Stimulated activated CD8-positive, alpha-beta memory T cell treated with anti-CD3 and anti-CD28 coated beads, Interleukin-7, amount 100 ng/mL, for 48 hours (primary cell): ENCODE measurements around the gene OR6A2.

Experiments used
- DNase-seq, 2 donors: peaks; one replicate each; pipeline ENCODE4 v3.0.0-alpha.2; 2020; ENCODE audit warnings: low read depth in 1 of 2; ENCODE audit errors: extremely low read depth in 1 of 2

Gene OR6A2

DNA sequence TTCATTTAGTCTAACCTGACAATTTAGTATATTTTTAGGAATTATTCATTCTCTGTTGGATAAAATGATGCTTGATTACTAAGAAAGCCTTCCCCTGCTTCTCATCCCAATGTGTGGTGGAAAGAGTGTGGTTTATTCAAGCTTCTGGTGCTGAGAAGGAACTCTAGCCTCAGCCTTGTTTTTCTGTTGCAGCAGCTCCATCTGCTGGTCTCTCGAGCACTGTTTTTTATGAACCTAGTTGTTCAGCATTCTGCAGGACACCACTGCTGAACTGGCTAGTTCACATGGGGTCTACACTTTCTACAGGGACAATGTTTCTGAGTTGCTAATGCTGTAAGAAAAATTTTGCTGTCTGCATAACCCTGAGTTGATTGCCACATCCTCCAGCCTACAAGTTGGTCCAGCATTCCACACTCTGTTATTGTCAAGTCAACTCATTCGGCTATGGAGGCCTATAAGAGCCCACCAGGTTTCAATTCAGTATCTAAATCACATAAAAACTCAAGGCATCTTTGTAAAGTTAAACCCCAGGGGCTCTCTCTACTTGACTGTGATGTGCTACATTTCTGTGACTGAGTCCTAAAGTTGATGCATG lies 42.0 kb downstream of the OR6A2 start:
- no peak for DNase-seq

DNA sequence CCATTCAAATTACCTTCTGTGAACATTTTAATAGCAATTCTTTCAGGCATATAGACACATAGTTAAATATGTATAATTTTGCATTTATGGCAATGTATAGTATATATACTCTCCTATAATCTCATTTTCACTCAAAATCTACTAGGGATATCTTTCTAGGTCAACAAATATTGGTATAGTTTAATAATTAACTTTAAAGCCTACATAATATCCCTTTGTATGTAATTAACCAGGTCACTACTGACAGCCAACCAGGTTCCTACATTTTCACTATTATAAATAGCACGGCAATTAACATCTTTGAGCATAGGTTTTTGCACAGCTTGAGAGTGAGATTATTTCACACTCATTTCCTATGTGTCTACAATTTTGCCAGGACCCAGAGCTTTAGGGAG lies 43.5 kb downstream of the OR6A2 start:
- no peak for DNase-seq

DNA sequence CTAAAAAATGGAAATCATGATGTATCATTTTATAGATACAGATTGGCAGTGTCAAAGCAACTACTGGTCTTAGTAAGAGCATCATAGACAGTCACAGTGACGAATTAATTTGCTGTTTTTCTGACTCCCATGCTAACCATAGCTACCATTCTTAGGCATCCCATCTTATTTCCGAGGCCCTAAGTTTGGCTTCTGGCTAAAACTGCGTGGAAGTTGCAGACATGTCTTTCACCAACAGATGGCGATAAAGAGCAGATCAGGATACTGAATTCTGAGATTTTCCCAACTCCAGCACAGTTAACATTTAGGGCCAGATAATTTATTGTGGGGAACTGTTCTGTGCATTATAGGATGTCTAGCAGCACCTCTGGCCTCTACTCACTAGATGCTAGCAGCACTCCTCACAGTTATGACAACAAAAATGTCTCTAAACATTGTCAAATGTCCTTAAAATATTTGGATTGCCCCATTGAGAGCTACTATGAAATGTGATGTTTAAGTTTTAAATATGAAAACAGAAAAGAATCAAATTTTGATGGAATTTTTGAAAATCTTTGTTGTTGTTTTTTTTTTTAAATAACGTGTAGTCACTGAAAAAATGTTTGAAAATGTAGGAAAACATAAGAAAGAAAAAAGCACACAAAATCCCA lies 44.1 kb downstream of the OR6A2 start:
- no peak for DNase-seq

DNA sequence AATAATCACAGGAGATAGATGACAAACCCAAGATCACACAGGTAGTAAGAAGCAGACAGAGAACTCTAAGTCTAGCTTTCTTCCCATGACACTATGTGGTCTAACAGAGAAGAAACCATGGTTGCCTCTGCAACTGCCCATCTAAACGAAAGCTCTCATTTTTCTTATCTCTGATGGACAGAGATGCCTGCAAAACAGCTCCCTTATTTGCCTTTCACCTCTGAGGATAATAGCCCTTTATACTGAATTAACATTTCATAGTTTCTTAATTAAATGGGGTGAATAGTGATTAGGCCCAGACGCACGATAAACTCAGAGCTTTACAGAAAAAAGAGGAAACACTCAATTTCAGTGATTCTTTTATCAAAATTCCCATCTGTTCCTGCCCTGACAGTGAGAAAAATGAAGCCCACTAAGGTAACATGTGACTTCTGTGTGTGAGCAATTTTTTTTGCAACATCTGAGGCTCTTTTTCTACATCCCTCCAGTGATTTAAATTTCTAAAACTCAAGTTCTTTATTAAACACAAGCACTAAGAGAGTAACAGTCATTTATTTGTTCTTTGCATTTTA lies 52.3 kb downstream of the OR6A2 start:
- DNase-seq, result no peak

DNA sequence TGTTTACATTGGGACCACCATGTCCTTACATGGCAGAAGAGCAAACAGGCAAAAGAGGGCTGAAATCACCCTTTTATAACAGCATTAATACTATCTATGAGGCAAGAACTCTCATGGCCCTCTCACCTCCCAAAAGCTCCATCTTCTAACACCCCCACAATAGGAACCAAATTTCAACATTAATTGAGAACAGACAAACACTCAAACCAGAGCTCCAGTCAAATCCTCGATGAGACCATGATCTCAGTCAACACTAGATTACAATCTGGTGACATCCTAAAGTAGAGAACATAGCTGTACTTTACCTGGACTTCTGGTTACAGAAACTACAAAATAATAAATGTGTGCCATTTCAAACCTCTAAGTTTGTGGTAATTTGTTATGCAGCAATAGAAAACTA lies 52.9 kb downstream of the OR6A2 start:
- no peak for DNase-seq

DNA sequence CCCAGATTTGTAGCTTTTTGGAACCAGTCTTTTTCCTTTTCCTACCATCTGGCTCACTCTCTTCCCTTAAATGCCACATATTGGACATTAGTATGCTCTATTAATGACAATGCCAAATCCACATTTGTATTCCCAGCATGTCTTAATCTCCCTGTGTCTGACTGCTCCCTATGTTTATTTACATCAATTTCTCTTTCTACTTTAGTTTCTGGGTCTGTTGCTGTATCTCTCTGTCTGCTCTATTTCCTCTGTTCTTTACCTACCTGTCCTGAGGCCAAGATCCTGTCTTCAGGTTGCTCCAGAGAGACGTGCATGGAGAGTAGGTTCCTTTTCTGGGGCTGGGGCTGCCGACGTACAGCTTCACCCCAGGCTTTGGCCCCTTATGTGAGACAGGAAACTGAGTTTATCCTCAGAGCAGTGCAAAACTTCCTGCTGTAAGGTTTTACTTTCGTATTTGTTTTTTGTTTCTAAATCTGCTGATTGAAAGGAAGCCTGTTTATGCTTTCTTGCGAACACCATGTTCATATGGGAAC lies 53.3 kb downstream of the OR6A2 start:
- no peak for DNase-seq

DNA sequence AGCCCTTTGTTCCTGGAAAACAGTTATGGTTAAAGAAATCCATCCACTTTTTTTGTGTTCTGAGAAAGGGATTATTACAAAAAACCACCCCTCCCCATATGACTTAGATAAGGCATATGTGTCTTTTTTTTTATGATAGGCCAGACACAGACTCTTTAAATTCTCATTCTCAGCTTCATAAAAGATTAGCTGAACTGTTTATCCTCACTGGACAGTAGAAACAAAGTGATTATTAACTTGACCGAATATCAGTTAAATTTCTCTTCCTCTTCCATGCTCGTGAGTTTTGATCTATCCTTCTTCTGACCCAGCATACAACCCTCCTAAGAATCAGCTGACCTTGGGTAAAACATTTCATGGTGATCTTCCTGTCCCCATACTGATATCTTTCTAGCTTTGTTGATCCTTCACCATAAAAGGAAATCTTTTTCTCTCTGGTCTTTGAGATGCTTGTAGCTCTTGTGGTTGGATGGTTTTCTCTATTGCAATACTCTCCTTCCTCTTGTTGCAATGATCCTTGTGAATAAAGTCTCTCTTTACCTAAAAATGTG lies 53.9 kb downstream of the OR6A2 start:
- no peak for DNase-seq

DNA sequence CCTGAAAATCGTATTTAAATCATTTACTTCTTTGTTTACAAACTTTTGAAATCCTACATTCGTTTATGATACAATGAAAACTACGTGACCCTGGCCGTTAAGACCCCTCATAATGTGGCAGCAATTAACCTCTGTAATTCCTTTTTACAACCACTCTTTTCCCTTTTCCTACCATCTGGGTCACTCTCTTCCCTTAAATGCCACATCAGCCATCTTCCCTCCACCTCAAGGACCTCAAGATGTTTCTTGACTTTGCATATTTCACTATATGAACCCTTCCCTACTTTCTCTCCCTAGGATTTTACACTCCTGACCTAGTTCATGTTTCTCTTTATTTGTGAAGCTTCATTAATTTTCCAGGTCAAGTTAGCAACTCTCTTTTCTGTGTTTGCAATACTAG lies 54.5 kb downstream of the OR6A2 start:
- no peak for DNase-seq

DNA sequence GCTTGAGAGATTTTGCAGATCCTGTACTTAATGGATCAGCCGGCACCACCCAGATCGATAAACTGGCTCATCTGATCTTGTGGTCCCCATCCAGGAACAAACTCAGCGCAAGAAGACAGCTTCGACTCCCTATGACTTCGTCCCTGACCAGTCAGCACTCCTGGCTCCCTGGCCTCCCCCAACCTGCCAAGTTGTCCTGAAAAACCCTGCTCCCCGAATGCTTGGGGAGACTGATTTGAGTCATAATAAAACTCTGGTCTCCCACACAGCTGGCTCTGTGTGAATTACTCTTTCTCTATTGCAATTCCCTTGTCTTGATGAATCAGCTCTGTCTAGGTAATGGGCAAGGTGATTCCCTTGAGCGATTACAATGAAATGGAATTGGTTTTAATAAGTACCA lies 57.2 kb downstream of the OR6A2 start:
- no peak for DNase-seq
